ENCODE results near the gene SAC3D1. TPM values are rescaled to one million over a fixed set of nuclear protein-coding genes. Genes with fewer than 3 reads are reported as not detected.

Gene SAC3D1
- polyA plus RNA-seq, 4 donors = 6.9 to 18.1 (median 9.0) TPM

DNA sequence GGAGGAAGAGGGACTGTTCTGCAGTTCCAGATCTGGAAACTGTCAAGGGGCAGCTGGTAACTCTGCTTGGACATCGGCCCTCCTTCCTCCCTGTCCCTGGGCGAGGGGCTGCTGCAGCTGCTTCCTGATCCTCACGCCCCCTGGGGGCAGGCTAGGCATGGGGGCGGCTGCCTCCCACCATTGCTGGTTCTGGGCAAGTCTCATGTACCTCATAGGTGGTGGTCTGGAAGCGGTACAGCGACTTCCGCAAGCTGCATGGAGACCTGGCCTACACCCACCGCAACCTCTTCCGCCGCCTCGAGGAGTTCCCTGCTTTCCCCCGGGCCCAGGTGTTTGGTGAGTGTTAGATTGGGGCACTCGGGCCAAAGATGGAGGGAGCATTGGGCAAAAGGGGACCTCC is 8.8 kb upstream of the SAC3D1 start:
- H3K36me3 ChIP-seq (ENCODE audit: control insufficient read depth in 3 of 3, insufficient read depth in 2 of 3, low read depth in 1 of 3, low read length in 3 of 3) = peaks cover 2 to 64% (median 3%) of the 10 kb centered on the region in 3 donors
- DNase-seq (no peak), FAIRE-seq (no peak)
- peaks cover 0 to 2% (median 0%) of the 10 kb centered on the region in 3 donors for H3K4me1 ChIP-seq (ENCODE audit: control insufficient read depth in 3 of 3, insufficient read depth in 2 of 3, low read depth in 1 of 3, low read length in 2 of 3)
- no peak overlapping the region for H3K27ac ChIP-seq (ENCODE audit: low read depth in 1 of 3, low read length in 2 of 3)
- H3K27me3 ChIP-seq (ENCODE audit: control insufficient read depth in 3 of 3, insufficient read depth in 3 of 3, low read length in 3 of 3) = no peaks in the 10 kb centered on the region
- H3K4me3 ChIP-seq (ENCODE audit: low read depth in 1 of 3, low read length in 3 of 3) = no peak overlapping the region
- 84 to 92% (median 87%) methylated on average over 12 to 13 of the region's 13 CpGs for WGBS, 3 donors
- no peaks in the 10 kb centered on the region for H3K9me3 ChIP-seq (ENCODE audit: control insufficient read depth in 2 of 2, insufficient read depth in 1 of 2, low read depth in 1 of 2, low read length in 1 of 2)

DNA sequence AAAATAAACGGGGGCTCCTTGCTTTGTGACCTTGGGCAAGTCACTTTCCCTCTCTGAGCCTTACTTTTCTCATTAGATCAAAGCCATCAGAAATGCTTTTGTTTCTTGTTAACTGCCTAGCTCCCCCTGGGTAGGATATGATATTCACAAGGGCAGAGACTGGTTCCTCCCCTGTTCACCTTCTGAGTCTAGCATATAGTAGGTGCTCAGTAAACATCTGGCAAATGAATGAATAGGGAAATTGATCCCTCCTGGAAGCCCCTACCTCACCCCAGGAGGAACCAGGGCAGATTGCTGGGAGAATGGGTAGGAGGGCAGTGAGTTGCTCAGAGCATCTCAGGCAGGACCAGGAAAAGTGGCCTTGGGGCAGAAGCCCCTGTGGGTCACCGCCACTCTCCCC is 6.6 kb upstream of the SAC3D1 start:
- DNase-seq (no peak), FAIRE-seq (no peak)
- WGBS, 3 donors = 94 to 100% (median 97%) methylated on average over 2 of the region's 2 CpGs
- no peaks in the 10 kb centered on the region for H3K4me1 ChIP-seq (ENCODE audit: control insufficient read depth in 3 of 3, insufficient read depth in 2 of 3, low read depth in 1 of 3, low read length in 2 of 3)
- H3K9me3 ChIP-seq (ENCODE audit: control insufficient read depth in 2 of 2, insufficient read depth in 1 of 2, low read depth in 1 of 2, low read length in 1 of 2) = no peaks in the 10 kb centered on the region
- no peaks in the 10 kb centered on the region for H3K27me3 ChIP-seq (ENCODE audit: control insufficient read depth in 3 of 3, insufficient read depth in 3 of 3, low read length in 3 of 3)
- H3K27ac ChIP-seq (ENCODE audit: low read depth in 1 of 3, low read length in 2 of 3) = no peak overlapping the region
- no peak overlapping the region for H3K4me3 ChIP-seq (ENCODE audit: low read depth in 1 of 3, low read length in 3 of 3)
- H3K36me3 ChIP-seq (ENCODE audit: control insufficient read depth in 3 of 3, insufficient read depth in 2 of 3, low read depth in 1 of 3, low read length in 3 of 3) = peaks cover 3 to 80% (median 8%) of the 10 kb centered on the region in 3 donors

DNA sequence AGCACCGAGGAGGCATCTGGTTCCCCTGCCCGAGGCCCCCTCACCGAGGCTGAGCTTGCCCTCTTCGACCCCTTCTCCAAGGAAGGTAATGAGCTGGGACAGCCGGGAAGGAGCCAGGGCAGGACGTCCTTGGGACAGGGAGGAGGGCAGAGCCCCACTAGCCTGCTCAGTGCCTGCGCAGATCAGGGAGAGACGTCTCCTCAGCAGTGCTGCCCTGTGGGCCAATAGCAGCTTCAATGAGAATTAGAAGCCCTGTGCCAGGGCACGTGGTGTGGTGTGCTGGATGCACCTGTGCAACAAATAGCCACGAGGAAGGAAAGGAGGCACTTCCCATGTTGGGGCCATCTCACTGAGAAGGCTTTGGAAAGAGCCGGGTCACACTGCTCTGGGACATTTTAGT is 5.4 kb upstream of the SAC3D1 start:
- Histone ChIP-seq H3K27me3 (ENCODE audit: control insufficient read depth in 3 of 3, insufficient read depth in 3 of 3, low read length in 3 of 3) (no peaks in the 10 kb centered on the region), H3K36me3 (ENCODE audit: control insufficient read depth in 3 of 3, insufficient read depth in 2 of 3, low read depth in 1 of 3, low read length in 3 of 3) (peaks cover 3 to 86% (median 8%) of the 10 kb centered on the region in 3 donors), H3K9me3 (ENCODE audit: control insufficient read depth in 2 of 2, insufficient read depth in 1 of 2, low read depth in 1 of 2, low read length in 1 of 2) (no peaks in the 10 kb centered on the region), H3K4me1 (ENCODE audit: control insufficient read depth in 3 of 3, insufficient read depth in 2 of 3, low read depth in 1 of 3, low read length in 2 of 3) (no peaks in the 10 kb centered on the region), H3K27ac (ENCODE audit: low read depth in 1 of 3, low read length in 2 of 3) (no peak overlapping the region), H3K4me3 (ENCODE audit: low read depth in 1 of 3, low read length in 3 of 3) (no peak overlapping the region)
- 81 to 89% (median 86%) methylated on average over 11 of the region's 11 CpGs for WGBS, 3 donors
- DNase-seq (no peak), FAIRE-seq (no peak)

DNA sequence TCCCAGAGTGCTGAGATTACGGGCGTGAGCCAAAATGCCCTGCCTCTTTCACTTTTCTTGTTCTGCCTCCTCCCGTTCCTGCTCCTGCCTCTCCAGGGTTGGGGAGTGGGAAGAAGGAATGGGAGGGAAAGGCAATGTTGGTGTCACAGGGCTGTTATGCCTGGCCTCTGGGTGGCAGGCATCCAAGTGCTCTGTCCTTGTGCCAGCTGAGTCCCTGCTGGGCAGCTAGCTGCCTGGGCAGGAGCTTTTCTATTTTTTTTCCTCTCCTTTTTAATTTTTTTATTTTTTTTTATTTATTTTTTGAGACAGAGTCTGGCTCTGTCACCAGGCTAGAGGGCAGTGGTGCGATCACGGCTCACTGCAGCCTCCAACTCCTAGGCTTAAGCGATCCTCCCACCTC is 4.1 kb upstream of the SAC3D1 start:
- no peak for DNase-seq
- FAIRE-seq = no peak
- H3K4me3 ChIP-seq (ENCODE audit: low read depth in 1 of 3, low read length in 3 of 3) = no peak overlapping the region
- no peak overlapping the region for H3K27ac ChIP-seq (ENCODE audit: low read depth in 1 of 3, low read length in 2 of 3)
- peaks cover 3 to 75% (median 8%) of the 10 kb centered on the region in 3 donors for H3K36me3 ChIP-seq (ENCODE audit: control insufficient read depth in 3 of 3, insufficient read depth in 2 of 3, low read depth in 1 of 3, low read length in 3 of 3)
- H3K27me3 ChIP-seq (ENCODE audit: control insufficient read depth in 3 of 3, insufficient read depth in 3 of 3, low read length in 3 of 3) = no peaks in the 10 kb centered on the region
- H3K4me1 ChIP-seq (ENCODE audit: control insufficient read depth in 3 of 3, insufficient read depth in 2 of 3, low read depth in 1 of 3, low read length in 2 of 3) = no peaks in the 10 kb centered on the region
- H3K9me3 ChIP-seq (ENCODE audit: control insufficient read depth in 2 of 2, insufficient read depth in 1 of 2, low read depth in 1 of 2, low read length in 1 of 2) = no peaks in the 10 kb centered on the region
- 69 to 85% (median 74%) methylated on average over 6 of the region's 6 CpGs for WGBS, 3 donors

DNA sequence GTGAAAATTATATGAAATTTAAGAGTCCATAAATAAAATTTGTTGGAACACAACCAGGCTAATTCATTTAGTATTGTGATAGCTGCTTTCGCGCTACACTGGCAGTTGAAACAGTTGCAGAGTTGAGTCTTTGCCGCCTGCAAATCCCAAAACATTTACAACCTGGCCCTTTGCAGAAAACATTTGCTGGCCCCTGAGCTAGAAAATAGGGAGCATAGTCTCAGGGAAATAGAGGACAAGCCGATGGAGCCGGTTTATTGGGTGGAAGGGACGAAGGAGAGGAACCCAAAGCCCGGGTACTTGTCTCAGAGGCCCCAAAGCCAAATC is 527 bp upstream of the SAC3D1 start:
- WGBS, 3 donors = 1 to 18% (median 10%) methylated on average over 7 of the region's 7 CpGs
- DNase-seq (no peak), FAIRE-seq (no peak)
- peak overlapping the region; percentile 85 to 98 (median 98) for H3K27ac ChIP-seq (ENCODE audit: low read depth in 1 of 3, low read length in 2 of 3)
- peaks cover 0 to 7% (median 0%) of the 10 kb centered on the region in 3 donors for H3K4me1 ChIP-seq (ENCODE audit: control insufficient read depth in 3 of 3, insufficient read depth in 2 of 3, low read depth in 1 of 3, low read length in 2 of 3)
- H3K27me3 ChIP-seq (ENCODE audit: control insufficient read depth in 3 of 3, insufficient read depth in 3 of 3, low read length in 3 of 3) = no peaks in the 10 kb centered on the region
- H3K4me3 ChIP-seq (ENCODE audit: low read depth in 1 of 3, low read length in 3 of 3) = peak overlapping the region; percentile 46 to 91 (median 66)
- no peaks in the 10 kb centered on the region for H3K9me3 ChIP-seq (ENCODE audit: control insufficient read depth in 2 of 2, insufficient read depth in 1 of 2, low read depth in 1 of 2, low read length in 1 of 2)
- peaks cover 3 to 75% (median 5%) of the 10 kb centered on the region in 3 donors for H3K36me3 ChIP-seq (ENCODE audit: control insufficient read depth in 3 of 3, insufficient read depth in 2 of 3, low read depth in 1 of 3, low read length in 3 of 3)

DNA sequence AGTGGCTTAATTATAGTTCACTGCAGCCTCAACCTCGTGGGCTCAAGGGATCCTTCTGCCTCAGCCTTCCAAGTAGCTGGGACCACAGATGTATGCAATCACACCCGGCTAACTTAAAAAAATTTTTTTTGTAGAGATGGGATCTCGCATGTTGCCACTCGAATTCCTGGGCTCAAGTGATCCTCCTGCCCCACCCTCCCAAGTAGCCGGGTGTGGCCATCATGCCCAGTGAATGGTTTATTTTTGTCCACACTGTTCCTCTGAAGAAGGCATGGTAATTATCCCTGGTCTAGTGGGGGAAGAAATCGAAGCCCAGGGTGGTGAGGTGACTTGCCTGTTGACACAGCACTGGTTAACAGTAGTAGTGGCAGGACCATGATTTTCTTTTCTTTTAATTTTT is 1.9 kb downstream of the SAC3D1 start:
- Histone ChIP-seq H3K9me3 (ENCODE audit: control insufficient read depth in 2 of 2, insufficient read depth in 1 of 2, low read depth in 1 of 2, low read length in 1 of 2) (no peaks in the 10 kb centered on the region), H3K4me1 (ENCODE audit: control insufficient read depth in 3 of 3, insufficient read depth in 2 of 3, low read depth in 1 of 3, low read length in 2 of 3) (peaks cover 0 to 15% (median 2%) of the 10 kb centered on the region in 3 donors), H3K27ac (ENCODE audit: low read depth in 1 of 3, low read length in 2 of 3) (no peak overlapping the region), H3K27me3 (ENCODE audit: control insufficient read depth in 3 of 3, insufficient read depth in 3 of 3, low read length in 3 of 3) (peaks cover 0 to 4% (median 0%) of the 10 kb centered on the region in 3 donors), H3K36me3 (ENCODE audit: control insufficient read depth in 3 of 3, insufficient read depth in 2 of 3, low read depth in 1 of 3, low read length in 3 of 3) (peaks cover 1 to 65% (median 5%) of the 10 kb centered on the region in 3 donors), H3K4me3 (ENCODE audit: low read depth in 1 of 3, low read length in 3 of 3) (no peak overlapping the region)
- FAIRE-seq (no peak), DNase-seq (no peak)
- 81 to 89% (median 87%) methylated on average over 6 of the region's 6 CpGs for WGBS, 3 donors

DNA sequence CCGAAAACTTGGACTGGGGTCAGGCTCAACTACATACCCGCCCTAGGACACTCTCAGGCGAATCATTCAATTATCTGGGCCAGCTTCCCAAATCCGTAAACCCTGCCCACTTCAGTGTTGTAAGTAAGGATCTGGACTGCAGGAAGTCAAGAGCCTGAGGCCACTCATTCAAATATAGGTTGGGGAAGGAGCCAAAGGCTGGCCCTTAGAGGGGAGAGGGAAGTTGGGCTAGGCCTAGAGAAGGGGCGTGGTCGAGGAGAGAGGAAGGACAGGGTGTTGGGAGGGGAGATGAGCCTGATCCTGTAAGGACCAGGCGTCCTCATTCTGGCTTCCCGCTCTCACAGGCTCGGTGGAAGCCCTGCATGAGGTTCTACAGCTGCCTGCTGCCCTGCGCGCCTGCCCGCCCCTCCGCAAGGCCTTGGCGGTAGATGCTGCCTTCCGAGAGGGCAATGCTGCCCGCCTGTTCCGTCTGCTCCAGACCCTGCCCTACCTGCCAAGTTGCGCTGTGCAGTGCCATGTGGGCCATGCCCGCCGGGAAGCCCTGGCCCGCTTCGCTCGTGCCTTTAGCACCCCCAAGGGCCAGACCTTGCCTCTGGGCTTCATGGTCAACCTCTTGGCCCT is 3.0 kb downstream of the SAC3D1 start:
- H3K4me1 ChIP-seq (ENCODE audit: control insufficient read depth in 3 of 3, insufficient read depth in 2 of 3, low read depth in 1 of 3, low read length in 2 of 3) = peaks cover 0 to 21% (median 2%) of the 10 kb centered on the region in 3 donors

DNA sequence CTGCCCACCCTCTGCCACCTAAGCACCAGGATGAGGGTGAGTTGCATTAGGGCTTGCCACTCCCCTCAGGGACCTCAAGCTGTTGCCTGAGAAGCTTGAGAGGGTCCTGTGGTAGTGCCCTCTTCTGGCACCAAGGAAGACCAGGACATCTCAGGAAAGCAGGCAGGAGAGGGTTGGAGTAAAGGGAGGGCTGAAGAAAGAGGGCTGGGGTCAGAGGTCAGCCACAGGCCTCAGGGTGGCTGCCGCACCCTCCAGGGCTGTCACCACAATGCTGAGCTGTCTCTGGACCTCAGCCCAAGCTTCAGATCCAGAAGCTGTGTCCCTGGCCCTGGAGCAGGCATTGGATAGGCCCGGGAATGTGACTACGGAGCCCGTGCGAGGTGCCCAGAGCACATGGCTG is 4.1 kb downstream of the SAC3D1 start:
- no peak overlapping the region for H3K27ac ChIP-seq (ENCODE audit: low read depth in 1 of 3, low read length in 2 of 3)
- peaks cover 0 to 50% (median 1%) of the 10 kb centered on the region in 3 donors for H3K36me3 ChIP-seq (ENCODE audit: control insufficient read depth in 3 of 3, insufficient read depth in 2 of 3, low read depth in 1 of 3, low read length in 3 of 3)
- H3K4me1 ChIP-seq (ENCODE audit: control insufficient read depth in 3 of 3, insufficient read depth in 2 of 3, low read depth in 1 of 3, low read length in 2 of 3) = peaks cover 0 to 21% (median 2%) of the 10 kb centered on the region in 3 donors
- H3K4me3 ChIP-seq (ENCODE audit: low read depth in 1 of 3, low read length in 3 of 3) = no peak overlapping the region
- FAIRE-seq (no peak), DNase-seq (no peak)
- H3K9me3 ChIP-seq (ENCODE audit: control insufficient read depth in 2 of 2, insufficient read depth in 1 of 2, low read depth in 1 of 2, low read length in 1 of 2) = no peaks in the 10 kb centered on the region
- peaks cover 0 to 7% (median 0%) of the 10 kb centered on the region in 3 donors for H3K27me3 ChIP-seq (ENCODE audit: control insufficient read depth in 3 of 3, insufficient read depth in 3 of 3, low read length in 3 of 3)
- WGBS, 3 donors = 81 to 88% (median 87%) methylated on average over 5 of the region's 5 CpGs

More for the DNA sequence above, 3.0 kb downstream of the SAC3D1 start:
- Histone ChIP-seq H3K36me3 (ENCODE audit: control insufficient read depth in 3 of 3, insufficient read depth in 2 of 3, low read depth in 1 of 3, low read length in 3 of 3) (peaks cover 0 to 58% (median 1%) of the 10 kb centered on the region in 3 donors), H3K27me3 (ENCODE audit: control insufficient read depth in 3 of 3, insufficient read depth in 3 of 3, low read length in 3 of 3) (peaks cover 0 to 7% (median 0%) of the 10 kb centered on the region in 3 donors), H3K27ac (ENCODE audit: low read depth in 1 of 3, low read length in 2 of 3) (no peak overlapping the region), H3K4me3 (ENCODE audit: low read depth in 1 of 3, low read length in 3 of 3) (no peak overlapping the region), H3K9me3 (ENCODE audit: control insufficient read depth in 2 of 2, insufficient read depth in 1 of 2, low read depth in 1 of 2, low read length in 1 of 2) (no peaks in the 10 kb centered on the region)
- no peak for DNase-seq
- FAIRE-seq = no peak
- WGBS, 3 donors = 82 to 94% (median 88%) methylated on average over 23 of the region's 23 CpGs

DNA sequence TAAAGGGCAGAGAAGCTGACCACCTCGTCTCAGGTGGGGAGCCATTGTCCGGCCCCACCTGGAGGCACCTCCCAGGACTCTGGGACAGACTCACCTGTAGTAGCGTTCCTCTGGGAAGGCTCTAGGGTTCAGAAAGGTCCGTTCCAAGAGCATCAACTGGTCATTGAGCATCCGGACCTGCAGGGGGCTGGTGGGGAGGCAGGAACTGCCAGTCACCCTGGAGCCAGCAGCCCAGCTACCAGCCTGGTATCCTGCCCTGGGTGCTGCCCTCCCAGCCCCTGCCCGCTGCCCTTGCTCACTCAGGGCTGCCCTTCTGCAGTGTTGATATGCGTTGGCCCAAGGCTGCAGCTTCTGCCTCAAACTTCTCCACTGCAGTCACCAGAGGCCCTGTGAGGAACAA is 4.7 kb downstream of the SAC3D1 start:
- Histone ChIP-seq H3K36me3 (ENCODE audit: control insufficient read depth in 3 of 3, insufficient read depth in 2 of 3, low read depth in 1 of 3, low read length in 3 of 3) (peaks cover 0 to 47% (median 1%) of the 10 kb centered on the region in 3 donors), H3K27me3 (ENCODE audit: control insufficient read depth in 3 of 3, insufficient read depth in 3 of 3, low read length in 3 of 3) (peaks cover 0 to 7% (median 0%) of the 10 kb centered on the region in 3 donors), H3K9me3 (ENCODE audit: control insufficient read depth in 2 of 2, insufficient read depth in 1 of 2, low read depth in 1 of 2, low read length in 1 of 2) (no peaks in the 10 kb centered on the region), H3K27ac (ENCODE audit: low read depth in 1 of 3, low read length in 2 of 3) (no peak overlapping the region), H3K4me1 (ENCODE audit: control insufficient read depth in 3 of 3, insufficient read depth in 2 of 3, low read depth in 1 of 3, low read length in 2 of 3) (peaks cover 0 to 21% (median 2%) of the 10 kb centered on the region in 3 donors), H3K4me3 (ENCODE audit: low read depth in 1 of 3, low read length in 3 of 3) (no peak overlapping the region)
- 86 to 92% (median 90%) methylated on average over 7 of the region's 7 CpGs for WGBS, 3 donors
- DNase-seq = no peak
- no peak for FAIRE-seq
